Ishikawa (cell line): ENCODE data around the gene IGFBP3.

ENCODE experiments used
- CEBPB ChIP-seq: IDR thresholded peaks from 2 replicates; pipeline ENCODE4 v1.6.1; 2012
- CREB1 ChIP-seq: IDR thresholded peaks from 2 replicates; pipeline ENCODE4 v1.6.1; 2012; ENCODE audit warnings: low read depth
- EGR1 ChIP-seq: IDR thresholded peaks from 2 replicates; pipeline ENCODE4 v1.6.1; 2012
- EP300 ChIP-seq: IDR thresholded peaks from 2 replicates; pipeline ENCODE4 v1.6.1; 2012; ENCODE audit warnings: borderline replicate concordance
- FOXM1 ChIP-seq: IDR thresholded peaks from 2 replicates; pipeline ENCODE4 v1.6.1; 2012; ENCODE audit warnings: low read depth, borderline replicate concordance
- MAX ChIP-seq: IDR thresholded peaks from 2 replicates; pipeline ENCODE4 v1.6.1; 2012
- RAD21 ChIP-seq: IDR thresholded peaks from 2 replicates; pipeline ENCODE4 v1.6.1; 2012; ENCODE audit warnings: low read depth
- REST ChIP-seq: IDR thresholded peaks from 2 replicates; pipeline ENCODE4 v1.6.1; 2012; ENCODE audit warnings: low read depth, mild to moderate bottlenecking
- TAF1 ChIP-seq: IDR thresholded peaks from 2 replicates; pipeline ENCODE4 v1.6.1; 2012; ENCODE audit warnings: low read depth, mild to moderate bottlenecking
- TCF12 ChIP-seq: IDR thresholded peaks from 2 replicates; pipeline ENCODE4 v1.6.1; 2012; ENCODE audit warnings: low read depth
- TEAD4 ChIP-seq: IDR thresholded peaks from 2 replicates; pipeline ENCODE4 v1.6.1; 2012
- USF1 ChIP-seq: IDR thresholded peaks from 2 replicates; pipeline ENCODE4 v1.6.1; 2012
- YY1 ChIP-seq: IDR thresholded peaks from 2 replicates; pipeline ENCODE4 v1.6.1; 2012; ENCODE audit warnings: low read depth
- ZBTB7A ChIP-seq: IDR thresholded peaks from 2 replicates; pipeline ENCODE4 v1.6.1; 2012; ENCODE audit warnings: low read depth

The IGFBP3 gene

GRCh38 chr7:45910855-45911254, 10.2 kb downstream of the IGFBP3 start:
- TF ChIP-seq YY1 (no peak), CEBPB (no peak)

- TF ChIP-seq USF1 (no peak), FOXM1 (no peak), MAX (no peak), TAF1 (no peak), CEBPB (no peak), YY1 (no peak), TCF12 (no peak), TEAD4 (no peak)
These were observed 11.5 kb downstream of the IGFBP3 start for GRCh38 chr7:45909561-45909960.

- TF ChIP-seq EGR1, result no peak
These were observed 18.3 kb downstream of the IGFBP3 start for GRCh38 chr7:45902820-45903219.

- TF ChIP-seq EGR1 (no peak), ZBTB7A (no peak), CREB1 (no peak), REST (no peak), CEBPB (no peak), TCF12 (no peak)
These were observed 19.5 kb downstream of the IGFBP3 start for GRCh38 chr7:45901566-45901965.

- no peak for TF ChIP-seq EP300
- TF ChIP-seq ZBTB7A, result no peak
- TF ChIP-seq TEAD4, result no peak
- TF ChIP-seq YY1, result no peak
- no peak for TF ChIP-seq USF1
- no peak for TF ChIP-seq CEBPB
- TF ChIP-seq FOXM1, result no peak
- TF ChIP-seq TCF12, result no peak
- no peak for TF ChIP-seq RAD21
- no peak for TF ChIP-seq CREB1
- TF ChIP-seq EGR1, result no peak
These were observed 22.9 kb downstream of the IGFBP3 start for GRCh38 chr7:45898222-45898621.

- TF ChIP-seq FOXM1, result no peak
- no peak for TF ChIP-seq REST
- no peak for TF ChIP-seq EP300
- no peak for TF ChIP-seq ZBTB7A
- TF ChIP-seq TEAD4, result peak; percentile 67
These were observed 23.9 kb downstream of the IGFBP3 start for GRCh38 chr7:45897042-45897690.

GRCh38 chr7:45894665-45895062, 26.4 kb downstream of the IGFBP3 start:
- TF ChIP-seq TCF12 (no peak), TAF1 (no peak), RAD21 (no peak), FOXM1 (no peak), YY1 (no peak), TEAD4 (no peak), REST (no peak), ZBTB7A (no peak), MAX (no peak), CREB1 (no peak), USF1 (no peak), EP300 (no peak), EGR1 (no peak)
